Nasal cavity respiratory epithelium epithelial cell of viscerocranial mucosa (primary cell): ENCODE measurements around the gene NAT10. TPM values are rescaled to one million over a fixed set of nuclear protein-coding genes. Genes with fewer than 3 reads are reported as not detected.

ENCODE experiments used
- total RNA-seq: library from RNA; depleted of rRNA; stranded (reverse); fragments of >200 nt; gene quantifications from 2 replicates; pipeline ENCODE4 v1.2.3, GENCODE V29; 2014

Gene NAT10
- 17.1 and 34.0 TPM in 2 replicates for total RNA-seq

DNA sequence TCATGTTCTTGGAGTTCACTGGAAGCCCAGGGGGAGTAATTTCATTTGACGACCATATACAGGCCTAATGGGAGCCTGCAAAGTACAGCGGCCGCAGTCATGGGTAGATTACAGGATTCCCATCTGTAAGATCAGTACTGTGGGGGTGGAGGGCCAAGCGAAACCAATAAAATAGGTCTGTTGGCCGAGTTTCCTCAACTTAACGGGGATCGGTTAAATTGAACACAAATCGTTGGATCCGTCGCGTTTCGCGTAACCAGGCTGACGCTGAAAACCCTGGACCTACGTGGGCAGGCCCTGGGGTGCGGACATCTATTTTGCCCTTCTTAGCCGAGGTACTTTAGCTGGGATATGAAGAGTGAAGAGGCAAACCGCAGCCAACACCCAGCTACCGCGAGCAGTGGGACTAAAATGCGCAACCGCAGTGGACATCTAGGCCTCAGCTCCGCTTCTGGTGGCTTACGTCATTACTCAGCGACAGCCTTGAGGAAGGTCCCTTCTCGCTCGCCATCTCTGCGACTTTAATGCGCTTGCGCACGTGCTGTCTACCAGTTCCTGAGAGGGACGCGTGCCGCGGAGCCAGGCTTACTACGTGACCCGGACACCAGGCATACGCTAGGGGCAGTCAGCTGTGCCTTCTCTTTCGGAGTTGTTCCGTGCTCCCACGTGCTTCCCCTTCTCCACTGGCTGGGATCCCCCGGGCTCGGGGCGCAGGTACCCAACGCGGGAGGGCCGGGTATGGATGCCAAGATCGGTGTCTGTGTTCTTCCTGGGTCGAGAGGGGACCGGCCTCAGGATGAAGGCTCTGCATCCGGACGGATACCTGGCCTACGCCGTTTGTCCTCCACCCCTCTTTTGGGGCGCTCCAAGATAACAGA lies at the start of gene NAT10:
TSS of gene NAT10 (plus strand) at position 551 of the 878 bp plus-strand sequence. CDS start 2,597 bp downstream, outside the sequence.

Other genes starting within 250 kb of the NAT10 start
- gene LMO2, start 213.6 kb upstream of the NAT10 start, total RNA-seq = 0.34 and 0.93 TPM in 2 replicates
- 136 and 241 TPM in 2 replicates for gene CAPRIN1, start 53.9 kb upstream of the NAT10 start, total RNA-seq